22Rv1 (cell line): ENCODE results near the gene ASTN2.

Experiments used
- H3K27ac ChIP-seq: fragments of 450-650 bp; 2 replicates; pipeline ENCODE4 v1.5.1; 2017
- ZFX ChIP-seq: fragments of 450-650 bp; IDR thresholded peaks from 2 replicates; pipeline ENCODE4 v1.6.1; 2017; ENCODE audit warnings: antibody characterized with exemption, borderline replicate concordance
- TF ChIP-seq, protein P1 (sequence below): fragments of 450-650 bp; IDR thresholded peaks from 2 replicates; pipeline ENCODE4 v1.5.1; 2017; ENCODE audit warnings: mild to moderate bottlenecking

Gene ASTN2

DNA sequence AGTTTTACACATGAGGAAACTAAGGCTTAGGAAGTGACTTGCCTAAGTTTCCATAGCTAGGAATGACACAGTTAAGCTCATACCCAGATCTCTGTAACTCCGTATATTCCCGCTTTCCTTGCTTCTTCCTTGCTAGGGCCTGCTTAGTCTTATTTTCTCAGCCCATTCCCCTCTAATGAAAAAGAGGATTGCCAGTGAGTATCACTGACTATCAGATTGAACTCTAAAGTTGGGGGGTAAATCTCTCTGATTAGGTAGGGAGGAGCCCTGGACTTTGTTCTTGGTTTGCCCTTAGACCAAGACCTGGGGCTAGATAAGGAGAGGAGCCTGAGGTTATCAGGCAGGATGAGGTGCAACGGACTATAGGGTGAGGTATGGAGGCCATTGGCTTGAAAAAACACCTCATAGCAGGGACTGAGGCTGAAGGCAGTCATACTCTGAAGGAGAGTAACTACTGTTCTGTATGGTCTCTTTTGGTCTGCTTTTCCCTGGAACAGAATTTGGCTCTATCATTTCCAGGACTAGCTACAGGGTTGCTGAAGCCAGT lies 725.3 kb downstream of the ASTN2 start:
- no peak for TF ChIP-seq ZFX
- TF ChIP-seq, protein P1, sequence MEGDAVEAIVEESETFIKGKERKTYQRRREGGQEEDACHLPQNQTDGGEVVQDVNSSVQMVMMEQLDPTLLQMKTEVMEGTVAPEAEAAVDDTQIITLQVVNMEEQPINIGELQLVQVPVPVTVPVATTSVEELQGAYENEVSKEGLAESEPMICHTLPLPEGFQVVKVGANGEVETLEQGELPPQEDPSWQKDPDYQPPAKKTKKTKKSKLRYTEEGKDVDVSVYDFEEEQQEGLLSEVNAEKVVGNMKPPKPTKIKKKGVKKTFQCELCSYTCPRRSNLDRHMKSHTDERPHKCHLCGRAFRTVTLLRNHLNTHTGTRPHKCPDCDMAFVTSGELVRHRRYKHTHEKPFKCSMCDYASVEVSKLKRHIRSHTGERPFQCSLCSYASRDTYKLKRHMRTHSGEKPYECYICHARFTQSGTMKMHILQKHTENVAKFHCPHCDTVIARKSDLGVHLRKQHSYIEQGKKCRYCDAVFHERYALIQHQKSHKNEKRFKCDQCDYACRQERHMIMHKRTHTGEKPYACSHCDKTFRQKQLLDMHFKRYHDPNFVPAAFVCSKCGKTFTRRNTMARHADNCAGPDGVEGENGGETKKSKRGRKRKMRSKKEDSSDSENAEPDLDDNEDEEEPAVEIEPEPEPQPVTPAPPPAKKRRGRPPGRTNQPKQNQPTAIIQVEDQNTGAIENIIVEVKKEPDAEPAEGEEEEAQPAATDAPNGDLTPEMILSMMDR, result no peak
- H3K27ac ChIP-seq, result no peak overlapping the region

DNA sequence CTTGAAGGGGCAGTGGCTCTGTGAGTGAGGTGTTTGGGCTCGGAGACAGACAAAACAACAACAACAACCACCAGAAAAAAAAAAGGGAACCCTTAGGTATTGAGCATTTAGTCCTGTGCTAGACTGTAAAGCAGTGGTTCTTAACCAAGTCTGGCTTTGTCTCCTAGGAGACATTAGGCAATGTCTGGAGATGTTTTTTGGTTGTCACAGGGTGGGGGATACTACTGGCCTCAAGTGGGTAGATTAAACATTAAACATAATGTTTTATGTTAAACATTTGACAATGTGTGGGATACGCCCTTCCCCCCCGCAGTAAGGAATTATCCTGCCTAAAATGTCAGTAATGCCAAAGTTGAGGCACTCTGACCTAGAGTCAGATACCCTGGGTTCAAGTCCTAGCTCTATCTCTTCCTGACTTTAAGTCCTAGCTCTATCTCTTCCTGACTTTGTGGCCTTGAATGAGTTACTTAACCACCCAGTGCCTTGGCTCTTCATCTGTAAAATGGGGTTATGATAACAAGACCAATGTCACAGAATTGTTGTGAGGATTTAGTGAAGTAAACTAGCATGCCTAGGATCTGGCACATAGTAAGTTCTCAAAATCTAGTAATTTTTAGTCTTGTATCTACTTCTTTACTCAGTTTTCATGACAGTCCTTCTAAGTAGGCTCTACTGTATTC lies 725.9 kb downstream of the ASTN2 start:
- H3K27ac ChIP-seq, result no peak overlapping the region
- no peak for TF ChIP-seq ZFX
- TF ChIP-seq, protein P1, result no peak

DNA sequence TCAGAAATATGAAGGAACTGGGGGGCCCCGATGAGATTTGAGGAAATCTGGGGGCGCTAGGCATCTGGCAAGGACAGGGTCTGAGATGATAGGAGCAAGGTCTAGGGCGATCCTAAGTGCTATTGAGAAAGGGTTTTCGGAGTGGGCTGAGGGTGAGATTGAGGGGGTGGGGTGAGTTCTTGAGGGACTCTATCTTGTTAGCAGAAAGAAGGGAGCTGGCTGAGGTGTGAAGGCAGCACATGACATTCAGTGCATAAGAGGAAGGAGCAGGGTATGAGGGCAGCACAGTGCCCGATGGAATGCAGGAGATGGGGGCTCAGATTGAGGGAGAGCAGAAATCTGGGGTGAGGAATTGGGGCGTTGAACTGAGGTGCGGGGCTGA lies 727.1 kb downstream of the ASTN2 start:
- TF ChIP-seq ZFX, result no peak
- TF ChIP-seq, protein P1, result no peak
- H3K27ac ChIP-seq, result no peak overlapping the region

GRCh38 chr9:116687074-116687753 lies 727.6 kb downstream of the ASTN2 start, which contains the start of gene TRIM32:
TSS of gene TRIM32 (plus strand) at chr9:116687305. CDS start at chr9:116697743, 10,438 bp downstream.
- TF ChIP-seq, protein P1, result no peak
- no peak for TF ChIP-seq ZFX
- peak within 1 kb of the TSS; percentile 25; the same call in 1 of the 2 replicates for H3K27ac ChIP-seq

- TF ChIP-seq, protein P1, result no peak
- no peak for TF ChIP-seq ZFX
- H3K27ac ChIP-seq, result peak overlapping the region; percentile 25; the same call in 1 of the 2 replicates
Observed at GRCh38 chr9:116686693-116687073, 728.2 kb downstream of the ASTN2 start.

- H3K27ac ChIP-seq, result no peak overlapping the region
- no peak for TF ChIP-seq ZFX
- TF ChIP-seq, protein P1, result no peak
Observed at GRCh38 chr9:116686135-116686534, 728.7 kb downstream of the ASTN2 start.

DNA sequence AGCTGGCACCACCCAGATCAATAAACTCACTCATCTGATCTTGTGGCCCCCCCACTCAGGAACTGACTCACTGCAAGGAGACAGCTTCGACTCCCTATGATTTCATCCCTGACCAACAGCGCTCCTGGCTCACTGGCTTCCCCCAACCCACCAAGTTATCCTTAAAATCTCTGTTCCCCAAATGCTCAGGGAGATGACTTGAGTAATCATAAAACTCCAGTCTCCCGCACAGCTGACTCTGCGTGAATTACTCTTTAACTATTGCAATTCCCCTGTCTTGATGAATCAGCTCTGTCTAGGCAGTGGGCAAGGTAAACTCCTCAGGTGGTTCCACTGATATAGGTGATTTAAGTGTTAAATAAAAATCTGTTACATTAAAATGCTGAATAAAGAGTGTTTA lies 729.7 kb downstream of the ASTN2 start:
- H3K27ac ChIP-seq, result no peak overlapping the region
- TF ChIP-seq, protein P1, result no peak
- no peak for TF ChIP-seq ZFX
